OCI-LY7 (cell line): ENCODE data around the gene STK32A.

Experiments
- EZH2phosphoT487 ChIP-seq: fragments of 200-600 bp; sonication (generic); IDR thresholded peaks from 2 replicates; pipeline ENCODE4 v1.6.1; 2018; ENCODE audit warnings: low read depth, borderline replicate concordance, mild to moderate bottlenecking, mixed run types, antibody characterized with exemption, low read length, moderate library complexity, mixed read lengths
- TF ChIP-seq, protein P1 (sequence below): fragments of 200-600 bp; sonication (generic); conservative IDR thresholded peaks from 2 replicates; pipeline ENCODE4 v1.5.1; 2014; ENCODE audit warnings: mild to moderate bottlenecking, antibody characterized with exemption, low read length, moderate library complexity, mixed read lengths

DNA sequence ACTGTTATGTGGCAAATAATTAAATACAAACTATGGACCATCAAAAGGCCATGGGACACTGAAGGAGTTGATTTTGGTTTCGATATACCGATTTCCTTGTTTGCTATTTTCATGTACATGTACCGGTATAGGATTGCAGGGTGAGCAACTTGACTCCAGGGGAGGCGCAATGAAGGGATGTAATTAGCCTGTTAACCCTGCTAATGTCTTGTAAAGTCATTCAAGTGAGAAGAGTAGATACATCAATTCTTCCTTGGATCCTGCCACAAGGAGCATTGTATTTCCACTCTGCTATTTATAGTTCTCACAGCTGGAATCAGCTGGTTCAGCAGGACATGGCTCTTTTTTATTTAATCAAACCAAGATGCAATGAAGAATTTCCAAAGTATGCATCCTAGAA lies 102.0 kb downstream of the STK32A start:
- TF ChIP-seq, protein P1, sequence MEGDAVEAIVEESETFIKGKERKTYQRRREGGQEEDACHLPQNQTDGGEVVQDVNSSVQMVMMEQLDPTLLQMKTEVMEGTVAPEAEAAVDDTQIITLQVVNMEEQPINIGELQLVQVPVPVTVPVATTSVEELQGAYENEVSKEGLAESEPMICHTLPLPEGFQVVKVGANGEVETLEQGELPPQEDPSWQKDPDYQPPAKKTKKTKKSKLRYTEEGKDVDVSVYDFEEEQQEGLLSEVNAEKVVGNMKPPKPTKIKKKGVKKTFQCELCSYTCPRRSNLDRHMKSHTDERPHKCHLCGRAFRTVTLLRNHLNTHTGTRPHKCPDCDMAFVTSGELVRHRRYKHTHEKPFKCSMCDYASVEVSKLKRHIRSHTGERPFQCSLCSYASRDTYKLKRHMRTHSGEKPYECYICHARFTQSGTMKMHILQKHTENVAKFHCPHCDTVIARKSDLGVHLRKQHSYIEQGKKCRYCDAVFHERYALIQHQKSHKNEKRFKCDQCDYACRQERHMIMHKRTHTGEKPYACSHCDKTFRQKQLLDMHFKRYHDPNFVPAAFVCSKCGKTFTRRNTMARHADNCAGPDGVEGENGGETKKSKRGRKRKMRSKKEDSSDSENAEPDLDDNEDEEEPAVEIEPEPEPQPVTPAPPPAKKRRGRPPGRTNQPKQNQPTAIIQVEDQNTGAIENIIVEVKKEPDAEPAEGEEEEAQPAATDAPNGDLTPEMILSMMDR, result no peak
- no peak for TF ChIP-seq EZH2phosphoT487
